ENCODE results near the gene BRD4. TPM values are rescaled to one million over a fixed set of nuclear protein-coding genes. Genes with fewer than 3 reads are reported as not detected.

BRD4 gene
- 100 to 1,000 TPM in 1 of 4 donors, 10 to 100 TPM in 3; 51.0 to 148 (median 77.5) TPM for total RNA-seq

GRCh38 chr19:15332311-15332996, at the start of gene BRD4:
BRD4 (minus strand) TSS chr19:15332539; CDS start chr19:15273099, 59,440 bp downstream.
- Histone ChIP-seq H3K4me1 (peaks cover 0 to 46% (median 8%) of the 10 kb centered on the region in 4 donors), H3K9me3 (no peaks in the 10 kb centered on the region), H3K27me3 (no peaks in the 10 kb centered on the region), H3K36me3 (no peaks in the 10 kb centered on the region), H3K27ac (peak within 1 kb of the TSS; percentile 91 to 100 (median 96)), H3K4me3 (peak within 1 kb of the TSS; percentile 90 to 99 (median 96))
- TF ChIP-seq POLR2A (IDR thresholded peaks at IDR 0.05) = peak in 1 of 2 donors; percentile 48
- TF ChIP-seq CTCF (IDR thresholded peaks at IDR 0.05) = no peak
- DNase-seq = peak; percentile 73 to 86 (median 86)

GRCh38 chr19:15381864-15382263, 49.5 kb upstream of the BRD4 start:
- TF ChIP-seq CTCF (IDR thresholded peaks at IDR 0.05) (no peak), POLR2A (IDR thresholded peaks at IDR 0.05) (no peak)
- H3K4me3 ChIP-seq = no peak overlapping the region
- no peaks in the 10 kb centered on the region for H3K9me3 ChIP-seq
- DNase-seq = no peak
- peaks cover 0 to 6% (median 0%) of the 10 kb centered on the region in 3 donors for H3K36me3 ChIP-seq
- no peak overlapping the region for H3K27ac ChIP-seq
- peaks cover 3 to 22% (median 16%) of the 10 kb centered on the region in 4 donors for H3K4me1 ChIP-seq
- no peaks in the 10 kb centered on the region for H3K27me3 ChIP-seq

- no peaks in the 10 kb centered on the region for H3K9me3 ChIP-seq
- H3K27ac ChIP-seq = no peak overlapping the region
- no peak for DNase-seq
- TF ChIP-seq CTCF (IDR thresholded peaks at IDR 0.05) (no peak), POLR2A (IDR thresholded peaks at IDR 0.05) (no peak)
- peaks cover 4 to 26% (median 16%) of the 10 kb centered on the region in 4 donors for H3K4me1 ChIP-seq
- H3K27me3 ChIP-seq = no peaks in the 10 kb centered on the region
- no peak overlapping the region for H3K4me3 ChIP-seq
- peaks cover 0 to 4% (median 0%) of the 10 kb centered on the region in 3 donors for H3K36me3 ChIP-seq
Observed at GRCh38 chr19:15381429-15381828, 49.1 kb upstream of the BRD4 start.

- peak; percentile 36 to 80 (median 76) for DNase-seq
- TF ChIP-seq POLR2A (IDR thresholded peaks at IDR 0.05) = peak in 1 of 2 donors; percentile 14
- no peak for TF ChIP-seq CTCF (IDR thresholded peaks at IDR 0.05)
- Histone ChIP-seq H3K36me3 (no peaks in the 10 kb centered on the region), H3K9me3 (no peaks in the 10 kb centered on the region), H3K4me3 (peak overlapping the region; percentile 89 to 98 (median 94)), H3K27ac (peak overlapping the region; percentile 94 to 99 (median 94)), H3K27me3 (no peaks in the 10 kb centered on the region), H3K4me1 (peaks cover 4 to 33% (median 16%) of the 10 kb centered on the region in 4 donors)
Observed at GRCh38 chr19:15379999-15380647, 47.8 kb upstream of the BRD4 start.

- peak; percentile 97 to 99 (median 99) for DNase-seq
- Histone ChIP-seq H3K36me3 (peaks cover 0 to 4% (median 0%) of the 10 kb centered on the region in 3 donors), H3K4me1 (peaks cover 4 to 41% (median 17%) of the 10 kb centered on the region in 4 donors), H3K27me3 (no peaks in the 10 kb centered on the region), H3K27ac (peak within 1 kb of the TSS; percentile 94 to 99 (median 94)), H3K9me3 (no peaks in the 10 kb centered on the region), H3K4me3 (peak within 1 kb of the TSS; percentile 89 to 98 (median 94))
- no peak for TF ChIP-seq CTCF (IDR thresholded peaks at IDR 0.05)
- TF ChIP-seq POLR2A (IDR thresholded peaks at IDR 0.05) = peak; percentile 58 to 82
Observed at GRCh38 chr19:15379083-15379998, 47.0 kb upstream of the BRD4 start, which contains the start of gene AKAP8. AKAP8 (minus strand) TSS chr19:15379787; CDS start chr19:15379731, 56 bp downstream.

All from Peyer's patch (tissue), 4 donors.